Stimulated activated CD4-positive, alpha-beta T cell treated with anti-CD3 and anti-CD28 coated beads, TNF-alpha, amount 100 ng/mL, for 1 hour (primary cell): ENCODE data around the gene TFAP2E.

Experiments
- DNase-seq, 3 donors: peaks; one replicate each; pipeline ENCODE4 v3.0.0-alpha.2; 2020; ENCODE audit warnings: low read depth in 3 of 3, low spot score in 1 of 3

TFAP2E gene

GRCh38 chr1:35557118-35557610 lies 15.9 kb upstream of the TFAP2E start, which contains the start of gene KIAA0319L:
Gene KIAA0319L (minus strand): TSS chr1:35557403. CDS start chr1:35554491, 2,912 bp downstream.
- peak in 1 of 3 donors; percentile 30 for DNase-seq

DNA sequence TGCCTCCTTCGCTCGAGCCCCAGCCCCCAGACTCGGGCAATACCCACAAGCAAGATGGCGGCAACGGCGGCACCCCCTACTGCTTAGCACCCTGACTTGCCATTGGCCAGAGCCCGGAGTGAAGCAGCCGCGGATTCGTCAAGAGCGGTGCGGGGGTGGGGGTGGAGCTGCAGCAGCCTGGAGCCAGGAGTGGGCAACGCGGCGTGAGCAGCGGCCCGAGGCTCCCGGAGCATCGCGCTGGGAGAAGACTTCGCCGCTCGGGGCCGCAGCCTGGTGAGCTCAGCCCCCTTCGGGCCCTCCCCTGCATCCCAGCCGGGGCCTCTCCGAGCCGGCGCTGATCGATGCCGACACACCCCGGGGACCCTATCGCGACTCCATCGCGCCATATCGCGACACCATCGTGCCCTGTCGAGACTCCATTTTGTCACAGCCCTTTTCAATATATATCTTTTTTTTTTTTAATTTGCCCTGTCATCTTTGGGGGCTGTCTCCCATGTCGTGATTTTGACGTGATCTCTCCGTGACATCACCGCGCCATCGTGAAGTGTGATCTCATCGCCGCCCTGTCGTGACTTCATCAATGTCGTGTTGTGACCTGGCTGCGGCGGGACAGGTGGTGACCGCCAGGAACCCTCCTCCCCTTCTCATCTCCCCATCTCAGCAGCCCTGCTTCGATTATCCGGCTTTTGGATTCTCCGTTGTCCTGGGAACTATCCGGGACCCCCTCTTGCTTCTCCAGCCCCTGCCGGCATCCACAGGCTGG lies 15.3 kb upstream of the TFAP2E start, which contains the start of gene NCDN:
NCDN (plus strand) TSS at position 189 of the 763 bp plus-strand sequence; CDS start at position 581, 392 bp downstream.
- DNase-seq, result peak; percentile 81 to 92 (median 84)

- DNase-seq, result no peak
These were observed 14.5 kb upstream of the TFAP2E start for GRCh38 chr1:35558374-35559316.

GRCh38 chr1:35559317-35559944 lies 13.7 kb upstream of the TFAP2E start:
- DNase-seq, result no peak

DNA sequence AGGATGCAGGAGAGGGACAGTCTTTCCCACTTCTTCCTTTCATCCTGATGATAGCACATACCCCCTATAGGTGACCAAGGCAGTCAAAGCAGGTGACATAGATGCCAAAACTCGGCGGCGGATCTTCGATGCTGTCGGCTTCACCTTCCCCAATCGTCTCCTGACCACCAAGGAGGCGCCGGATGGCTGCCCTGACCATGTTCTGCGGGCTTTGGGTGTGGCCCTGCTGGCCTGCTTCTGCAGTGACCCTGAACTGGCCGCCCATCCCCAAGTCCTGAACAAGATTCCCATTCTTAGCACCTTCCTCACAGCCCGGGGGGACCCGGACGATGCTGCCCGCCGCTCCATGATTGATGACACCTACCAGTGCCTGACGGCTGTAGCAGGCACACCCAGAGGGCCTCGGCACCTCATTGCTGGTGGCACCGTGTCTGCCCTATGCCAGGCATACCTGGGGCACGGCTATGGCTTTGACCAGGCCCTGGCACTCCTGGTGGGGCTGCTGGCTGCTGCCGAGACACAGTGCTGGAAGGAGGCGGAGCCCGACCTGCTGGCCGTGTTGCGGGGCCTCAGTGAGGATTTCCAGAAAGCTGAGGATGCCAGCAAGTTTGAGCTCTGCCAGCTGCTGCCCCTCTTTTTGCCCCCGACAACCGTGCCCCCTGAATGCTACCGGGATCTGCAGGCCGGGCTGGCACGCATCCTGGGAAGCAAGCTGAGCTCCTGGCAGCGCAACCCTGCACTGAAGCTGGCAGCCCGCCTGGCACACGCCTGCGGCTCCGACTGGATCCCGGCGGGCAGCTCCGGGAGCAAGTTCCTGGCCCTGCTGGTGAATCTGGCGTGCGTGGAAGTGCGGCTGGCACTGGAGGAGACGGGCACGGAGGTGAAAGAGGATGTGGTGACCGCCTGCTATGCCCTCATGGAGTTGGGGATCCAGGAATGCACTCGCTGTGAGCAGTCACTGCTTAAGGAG lies 12.6 kb upstream of the TFAP2E start:
- no peak for DNase-seq

DNA sequence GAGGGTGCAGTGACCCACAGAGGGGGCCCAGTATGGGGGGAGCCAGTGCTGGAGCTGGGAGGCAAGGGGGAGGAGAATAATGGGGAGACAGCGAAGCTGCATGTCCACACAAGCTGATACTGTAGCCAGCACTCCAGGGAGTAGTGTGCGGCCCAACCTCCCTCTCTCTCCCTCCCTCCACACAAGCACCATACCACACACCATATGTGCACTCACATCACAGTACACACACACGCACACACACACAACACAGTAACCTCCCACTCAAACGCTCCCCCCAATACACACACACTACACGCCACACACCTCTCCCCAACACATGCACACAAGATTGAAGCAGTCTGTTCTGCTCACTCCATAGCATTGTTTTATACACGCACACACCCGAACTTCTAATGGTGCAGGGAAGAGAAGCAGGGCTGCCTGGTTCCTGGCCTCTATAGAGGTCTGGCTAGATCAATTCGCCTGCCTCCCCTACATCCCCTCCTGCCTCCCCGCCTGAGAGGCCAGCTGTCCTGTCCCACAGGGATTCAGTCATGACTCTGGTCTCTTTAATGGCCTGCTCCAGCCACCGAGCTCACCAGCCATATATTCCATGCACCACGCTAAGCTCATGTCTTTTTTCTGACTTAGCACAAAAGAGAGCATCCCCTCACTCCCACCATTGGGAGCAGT lies 11.7 kb upstream of the TFAP2E start:
- no peak for DNase-seq

- DNase-seq, result no peak
These were observed 11.0 kb upstream of the TFAP2E start for GRCh38 chr1:35561972-35562680.

- DNase-seq, result no peak
These were observed 9.9 kb upstream of the TFAP2E start for GRCh38 chr1:35563166-35563565.

- peak; percentile 40 to 66 (median 51) for DNase-seq
These were observed 8.9 kb upstream of the TFAP2E start for GRCh38 chr1:35564037-35564883.

GRCh38 chr1:35564884-35565741 lies 8.0 kb upstream of the TFAP2E start:
- DNase-seq, result no peak

- no peak for DNase-seq
These were observed 7.4 kb upstream of the TFAP2E start for GRCh38 chr1:35565742-35566133.

- no peak for DNase-seq
These were observed 5.1 kb upstream of the TFAP2E start for GRCh38 chr1:35567947-35568558.

DNA sequence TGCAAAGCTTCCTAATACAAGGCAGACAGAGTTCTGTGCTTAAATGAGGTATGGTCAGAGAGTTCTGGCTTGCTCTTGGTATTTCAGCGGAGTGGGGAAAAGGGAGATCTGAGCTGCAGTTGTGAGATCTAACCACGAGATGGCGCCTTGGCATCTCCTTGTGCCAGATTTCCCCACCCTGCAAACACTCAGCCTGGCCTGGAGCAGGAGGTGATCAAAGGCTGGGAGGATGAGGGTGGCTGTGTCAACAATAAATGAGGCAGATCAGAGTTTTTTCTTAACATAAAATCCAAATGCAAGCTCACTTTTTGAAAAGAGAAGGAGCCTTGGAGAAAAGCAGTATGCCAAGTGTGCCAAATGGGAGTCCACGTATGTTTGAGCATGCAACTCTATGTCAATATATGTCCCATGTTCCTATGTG lies 4.1 kb upstream of the TFAP2E start:
- DNase-seq, result peak in 2 of 3 donors; percentile 21 to 49

- no peak for DNase-seq
These were observed 3.2 kb upstream of the TFAP2E start for GRCh38 chr1:35569936-35570335.

DNA sequence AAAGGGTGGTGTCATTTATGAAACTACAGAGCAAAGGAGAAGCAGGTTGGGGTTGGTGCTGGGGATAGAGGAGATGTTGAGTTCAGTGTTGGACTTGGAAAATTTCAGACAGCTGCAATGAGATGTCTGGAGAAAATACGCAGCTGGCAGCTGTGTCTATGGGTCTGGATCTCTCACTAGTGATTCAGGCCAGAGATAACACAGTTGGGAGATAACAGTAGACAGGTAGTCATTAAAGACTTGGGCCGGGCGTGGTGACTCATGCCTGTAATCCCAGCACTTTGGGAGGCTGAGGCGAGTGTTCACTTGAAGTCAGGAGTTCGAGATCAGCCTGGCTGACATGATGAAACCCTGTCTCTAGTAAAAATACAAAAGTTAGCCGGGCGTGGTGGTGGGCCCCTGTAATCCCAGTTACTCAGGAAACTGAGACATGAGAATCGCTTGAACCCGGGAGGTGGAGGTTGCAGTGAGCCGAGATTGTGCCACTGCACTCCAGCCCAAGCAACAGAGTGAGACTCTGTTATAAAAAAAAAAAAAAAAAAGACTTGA lies 2.5 kb upstream of the TFAP2E start:
- DNase-seq, result no peak

DNA sequence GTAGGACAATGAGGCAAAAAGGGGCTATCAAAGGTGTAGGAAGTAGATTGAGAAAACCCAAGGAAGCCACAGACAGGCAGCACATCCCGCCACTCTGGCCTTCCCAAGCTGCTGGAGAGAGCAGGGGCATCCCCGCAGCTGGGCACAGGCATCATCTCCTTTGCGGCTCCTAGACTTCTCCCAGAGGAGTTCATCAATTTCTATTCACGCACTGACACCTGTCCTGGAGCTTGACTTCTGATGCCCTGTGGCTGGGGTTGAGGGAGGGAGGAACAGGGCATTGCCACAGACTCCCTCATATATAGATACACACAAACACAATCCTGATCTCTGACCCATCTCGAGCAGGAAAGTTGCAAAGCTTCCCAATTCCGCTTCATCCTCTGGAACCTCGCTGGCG lies 1.9 kb upstream of the TFAP2E start:
- DNase-seq, result no peak
